DMS153 treated with DMSO at 0.1 percent for 48 hours (cell line): ENCODE data around the gene PAX9.

Source experiments
- DNase-seq: peaks from one replicate; lab custom pipeline; 2025; ENCODE audit not compliant: unreplicated experiment; lab: John Stamatoyannopoulos, UW

PAX9 gene

DNA sequence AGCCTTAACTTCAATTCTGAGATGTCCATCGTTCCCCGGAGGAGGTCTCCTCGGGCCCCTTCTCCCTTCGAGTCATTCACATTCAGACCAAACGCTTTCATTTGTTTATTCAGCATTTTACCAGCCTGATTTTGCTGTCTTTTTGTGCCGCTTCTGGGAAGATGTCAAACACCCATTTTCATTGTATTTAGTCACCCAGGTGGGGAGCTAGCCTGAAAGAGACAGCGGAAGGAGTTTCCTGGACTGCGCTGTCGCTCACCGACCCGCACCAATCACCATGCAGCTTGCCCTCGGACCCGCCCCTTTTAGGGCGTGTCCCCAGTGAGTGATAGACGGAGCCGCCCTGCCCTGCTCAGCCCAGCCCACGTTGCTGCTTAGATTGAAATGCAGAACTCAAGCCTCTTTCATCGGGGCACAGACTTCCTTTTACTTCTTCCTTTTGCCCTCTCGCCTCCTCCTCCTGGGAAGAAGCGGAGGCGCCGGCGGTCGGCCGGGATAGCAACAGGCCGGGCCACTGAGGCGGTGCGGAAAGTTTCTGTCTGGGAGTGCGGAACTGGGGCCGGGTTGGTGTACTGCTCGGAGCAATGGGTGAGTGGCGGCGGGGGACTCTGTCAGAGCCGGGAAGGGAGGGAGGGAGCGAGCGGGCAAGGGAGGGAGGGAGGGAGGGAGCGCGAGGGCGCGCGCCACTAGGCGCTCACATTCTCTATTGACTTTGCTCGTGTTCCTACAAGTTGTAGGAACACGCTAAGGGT lies at the start of gene PAX9:
PAX9 (plus strand) TSS at position 355 of the 752 bp plus-strand sequence; CDS start at position 585, 230 bp downstream.
- peak; percentile 78 for DNase-seq

DNA sequence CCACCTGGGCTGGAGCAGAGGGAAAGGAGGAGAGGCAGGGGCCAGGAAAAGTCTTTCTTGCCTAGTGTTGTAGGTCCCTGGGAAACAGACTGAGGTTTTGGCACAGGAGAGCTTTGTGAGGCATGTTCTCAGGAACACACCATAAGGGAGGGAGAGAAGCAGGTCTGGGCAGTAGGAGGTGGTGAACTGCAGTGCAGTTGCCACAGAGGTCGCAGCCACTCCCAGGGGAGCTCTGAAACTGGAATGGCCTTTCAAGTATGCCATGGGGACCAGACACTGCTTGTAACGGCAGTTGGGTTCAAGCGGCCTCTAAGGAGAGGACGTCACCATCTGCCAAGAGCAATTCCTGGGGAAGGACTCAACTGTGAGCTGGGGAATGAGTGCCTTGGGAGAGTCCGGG lies 43.8 kb upstream of the PAX9 start:
- no peak for DNase-seq

- DNase-seq = no peak
Observed at GRCh38 chr14:36618641-36619040, 43.0 kb upstream of the PAX9 start.

DNA sequence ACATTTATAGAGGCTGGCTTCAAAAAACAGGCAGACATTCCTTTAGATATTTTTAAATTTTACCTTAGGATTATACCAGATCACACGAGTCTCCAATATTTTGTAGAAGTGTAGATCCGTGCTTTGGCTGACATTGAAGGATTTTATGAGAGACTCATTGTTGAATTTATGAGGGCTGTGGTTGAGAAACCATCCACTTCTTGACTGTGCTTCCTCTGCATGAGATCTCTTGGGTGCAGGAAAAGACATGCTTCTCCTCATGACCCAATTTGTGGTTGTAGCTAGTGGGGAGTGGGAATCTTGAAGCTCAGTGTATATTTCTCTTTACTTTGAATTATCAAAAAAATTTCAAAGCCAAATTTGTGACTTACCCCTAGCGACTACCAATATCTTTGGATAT lies 42.5 kb upstream of the PAX9 start:
- DNase-seq = no peak

GRCh38 chr14:36619853-36620252 lies 41.8 kb upstream of the PAX9 start:
- DNase-seq = no peak

DNA sequence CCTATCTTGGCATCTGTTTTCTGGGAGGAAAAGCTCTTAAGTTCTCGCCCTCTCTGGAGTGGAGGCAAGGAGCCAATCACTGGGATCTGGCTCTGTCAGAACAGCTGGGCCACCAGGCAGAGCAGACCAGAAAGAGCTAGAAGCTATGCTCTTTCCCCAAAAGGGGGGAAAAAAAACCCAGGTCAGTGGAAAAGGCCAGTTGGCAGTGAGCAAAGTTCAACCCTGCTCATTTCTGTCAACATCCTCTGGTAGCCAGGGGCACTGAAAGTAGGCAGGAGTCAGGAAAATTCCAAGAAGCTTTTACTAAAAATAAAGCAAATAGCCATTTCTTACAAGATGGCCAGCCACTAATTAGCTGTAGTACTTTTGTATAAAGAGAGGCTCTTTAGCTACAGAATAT lies 36.6 kb upstream of the PAX9 start:
- DNase-seq = no peak

GRCh38 chr14:36625436-36625835 lies 36.2 kb upstream of the PAX9 start:
- DNase-seq = no peak

DNA sequence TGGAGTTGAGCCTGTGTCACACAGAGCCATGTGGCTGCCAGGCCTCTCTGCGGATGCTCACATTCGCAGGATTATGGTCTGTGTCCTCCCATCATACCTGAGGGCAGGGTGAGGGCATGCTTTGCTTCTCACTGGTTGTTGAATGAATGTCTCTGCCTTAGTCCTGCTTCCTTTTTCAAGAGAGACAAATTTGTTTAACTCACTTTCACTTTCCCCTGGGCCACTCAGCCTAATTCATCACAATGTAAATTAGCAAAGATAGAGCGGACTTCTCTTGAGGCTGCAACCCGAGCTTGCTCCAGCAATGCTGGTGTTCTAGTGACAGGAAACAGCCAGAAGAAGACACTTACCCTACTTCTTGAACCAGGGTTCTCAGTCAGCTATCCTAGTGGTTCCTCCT lies 35.5 kb upstream of the PAX9 start:
- DNase-seq = no peak

DNA sequence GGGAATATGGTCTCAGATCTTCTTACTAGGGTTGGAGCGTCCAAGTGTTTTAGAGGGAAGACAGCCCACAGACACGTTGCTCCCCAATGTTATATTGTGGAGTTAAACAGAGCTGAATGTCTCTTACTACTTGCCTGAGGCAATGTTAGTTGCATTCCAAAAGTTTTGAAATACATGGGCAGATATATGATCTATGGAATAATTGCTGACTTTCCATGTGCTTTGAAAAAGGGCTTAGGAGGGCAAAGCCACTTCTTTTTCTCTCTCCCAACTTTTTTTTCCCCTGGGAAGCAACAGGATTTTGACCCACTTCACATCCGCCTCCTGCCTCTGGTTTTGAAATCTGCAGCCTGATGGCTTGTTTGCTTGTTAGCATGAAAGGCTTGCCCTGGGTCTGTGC lies 33.7 kb upstream of the PAX9 start:
- no peak for DNase-seq

- DNase-seq = no peak
Observed at GRCh38 chr14:36633580-36633979, 28.1 kb upstream of the PAX9 start.

GRCh38 chr14:36646664-36647416 lies 14.8 kb upstream of the PAX9 start:
- no peak for DNase-seq

DNA sequence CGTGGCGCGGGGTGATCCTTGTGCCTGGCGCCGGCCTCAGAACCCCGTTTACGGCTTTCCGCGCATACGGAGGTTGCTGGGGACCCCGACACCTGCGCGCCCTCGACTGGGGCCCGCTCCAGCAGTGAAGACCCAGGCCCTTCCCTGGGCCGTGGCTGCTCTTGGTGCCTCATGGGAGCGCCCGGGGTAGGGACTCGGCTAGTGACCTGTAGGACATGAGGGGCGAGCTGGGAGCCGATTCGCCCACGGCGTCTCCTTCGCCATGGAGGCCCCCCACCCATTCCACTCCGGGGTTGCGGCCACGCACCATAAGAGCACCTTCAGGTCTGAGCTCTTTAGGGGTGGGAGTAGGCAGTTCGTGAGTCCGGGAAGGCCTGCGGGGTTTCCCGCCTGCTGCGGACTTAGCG lies 14.2 kb upstream of the PAX9 start:
- no peak for DNase-seq

GRCh38 chr14:36647824-36648753 lies 13.6 kb upstream of the PAX9 start:
- peak; percentile 59 for DNase-seq

DNA sequence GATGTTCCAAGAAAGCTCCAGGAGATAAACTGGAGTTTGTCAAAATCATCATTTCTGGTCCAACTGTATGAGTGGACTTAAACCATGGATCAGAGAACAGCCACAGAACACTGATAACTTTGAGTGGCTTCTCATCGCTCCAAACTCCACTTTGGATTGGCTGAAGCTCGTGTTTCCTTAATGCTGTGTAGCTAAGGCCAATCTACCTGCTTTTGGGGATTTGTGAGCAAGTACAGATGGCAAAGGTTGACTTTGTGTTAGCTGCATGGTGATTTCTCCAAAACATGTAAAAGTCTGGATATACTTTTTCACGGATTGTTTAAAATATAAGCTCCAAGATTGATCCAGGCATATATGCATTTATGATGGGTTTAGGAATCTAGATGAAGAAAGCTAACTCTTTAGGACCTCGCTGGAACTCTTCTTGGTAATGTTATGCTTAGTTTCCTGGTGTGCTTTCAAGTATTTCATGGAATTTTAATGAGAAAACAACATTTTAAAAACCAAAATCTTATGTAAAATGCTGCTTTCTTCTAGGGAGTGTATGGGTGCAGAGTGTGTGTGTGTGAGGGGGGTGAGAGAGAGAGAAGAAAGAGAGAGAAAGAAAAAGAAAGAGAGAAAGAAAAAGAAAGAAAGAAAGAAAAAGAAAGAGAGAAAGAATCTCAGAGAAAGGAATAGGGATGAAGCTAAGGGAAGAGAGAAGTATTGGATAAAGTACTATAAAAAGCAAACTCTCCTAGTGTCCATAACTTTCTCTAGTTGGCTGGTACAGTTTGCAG lies 11.6 kb upstream of the PAX9 start:
- DNase-seq = no peak

GRCh38 chr14:36652542-36653201 lies 9.0 kb upstream of the PAX9 start:
- no peak for DNase-seq

DNA sequence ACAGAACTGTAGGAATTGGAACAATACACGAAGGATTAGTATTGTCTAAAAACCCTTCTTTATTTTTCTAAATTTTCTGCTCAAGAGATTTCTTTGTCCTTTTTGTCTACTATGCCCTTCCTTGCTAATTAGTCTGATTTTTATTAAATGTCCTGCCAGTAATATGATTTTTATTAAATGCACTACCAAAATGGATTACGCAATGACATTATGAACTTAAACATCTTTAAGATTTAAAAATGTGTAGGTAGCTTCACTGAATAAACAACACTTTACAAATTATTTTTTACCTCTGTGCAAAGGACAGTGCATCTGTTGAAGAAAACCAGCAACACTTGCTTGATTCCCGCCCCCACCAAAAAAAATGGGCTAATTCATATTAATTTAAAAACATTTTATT lies 8.2 kb upstream of the PAX9 start:
- no peak for DNase-seq

DNA sequence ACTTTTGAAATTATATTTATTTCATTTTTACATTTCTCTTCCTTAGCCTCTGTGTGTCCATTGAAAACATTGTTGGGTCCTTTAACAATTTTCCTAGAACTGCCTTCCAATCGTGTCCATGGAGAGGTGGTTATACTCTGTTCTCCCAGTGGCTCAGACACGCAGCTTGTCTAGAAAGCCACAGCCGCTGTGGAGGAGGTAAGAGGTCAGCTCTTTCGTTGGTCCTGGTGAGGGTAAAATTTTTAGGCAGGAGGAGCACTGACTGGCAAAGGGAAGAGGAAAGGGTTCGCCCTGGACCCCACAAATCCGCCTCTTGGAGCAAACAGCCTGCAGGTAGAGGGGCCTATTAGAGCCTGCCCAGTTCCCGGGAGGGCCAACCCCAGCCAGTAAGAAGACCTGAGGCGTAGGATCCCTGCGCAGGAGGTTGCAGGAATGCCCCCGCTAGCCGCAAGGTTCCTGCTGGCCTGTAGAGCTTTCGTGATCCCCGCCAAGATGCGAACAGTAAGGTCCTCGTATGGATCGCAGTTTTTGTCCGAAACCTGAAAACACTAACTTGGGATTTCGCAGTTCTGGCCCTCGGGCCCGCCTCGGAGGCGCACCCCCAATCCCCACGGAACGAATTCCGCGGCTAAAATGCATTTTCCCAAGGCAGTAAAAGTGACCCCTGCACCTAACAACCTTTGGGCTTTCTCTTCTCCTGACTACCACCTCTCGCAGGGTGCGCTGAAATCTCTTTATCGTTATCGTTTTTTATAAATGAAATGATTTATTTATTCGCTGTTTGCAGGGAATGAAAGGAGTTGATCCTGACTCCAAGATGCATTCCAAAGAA lies 7.5 kb upstream of the PAX9 start:
- no peak for DNase-seq

GRCh38 chr14:36654794-36655381 lies 6.8 kb upstream of the PAX9 start:
- DNase-seq = no peak

GRCh38 chr14:36655571-36655962 lies 6.1 kb upstream of the PAX9 start:
- no peak for DNase-seq
